ENCODE measurements around the gene ZNF584.

The ZNF584 gene

DNA sequence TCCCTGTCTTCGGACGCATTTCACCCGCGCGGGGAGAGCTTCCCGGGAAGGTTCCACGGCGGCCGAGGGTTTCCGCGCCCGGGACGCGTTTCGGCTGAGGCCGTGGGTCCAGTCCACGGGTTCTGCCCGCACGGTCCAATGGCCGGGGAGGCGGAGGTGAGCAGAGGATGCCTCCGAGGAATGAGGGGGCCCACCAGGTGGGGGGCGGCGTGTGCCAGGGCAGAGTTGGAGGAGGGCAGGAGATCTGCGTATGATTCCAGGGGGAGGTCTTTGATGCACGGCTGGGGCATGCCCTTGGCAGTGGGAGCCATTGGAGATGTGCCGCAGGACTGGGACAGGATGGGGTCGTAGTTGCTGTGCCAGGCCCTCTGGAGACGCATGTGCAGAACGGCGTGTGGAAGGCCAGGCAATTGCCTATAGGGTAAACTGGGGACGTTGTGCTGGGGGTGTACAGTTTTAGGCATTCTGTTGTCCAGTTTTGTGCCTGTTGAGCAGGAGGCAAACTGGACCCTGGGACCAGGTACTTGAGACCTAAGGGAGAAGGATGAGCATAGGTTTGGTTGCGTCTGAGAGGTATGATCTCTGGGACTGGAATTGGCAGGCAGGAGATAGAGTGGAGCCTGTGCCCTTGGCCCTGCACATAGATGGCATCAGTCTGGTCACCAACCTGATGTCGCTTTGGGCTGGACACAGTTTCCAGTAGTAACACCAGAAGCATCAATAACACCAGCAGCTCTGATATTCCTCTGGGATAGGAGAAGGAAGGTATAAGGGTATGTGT is 751 bp downstream of the ZNF584 start (continued):
- TF ChIP-seq, protein P1, sequence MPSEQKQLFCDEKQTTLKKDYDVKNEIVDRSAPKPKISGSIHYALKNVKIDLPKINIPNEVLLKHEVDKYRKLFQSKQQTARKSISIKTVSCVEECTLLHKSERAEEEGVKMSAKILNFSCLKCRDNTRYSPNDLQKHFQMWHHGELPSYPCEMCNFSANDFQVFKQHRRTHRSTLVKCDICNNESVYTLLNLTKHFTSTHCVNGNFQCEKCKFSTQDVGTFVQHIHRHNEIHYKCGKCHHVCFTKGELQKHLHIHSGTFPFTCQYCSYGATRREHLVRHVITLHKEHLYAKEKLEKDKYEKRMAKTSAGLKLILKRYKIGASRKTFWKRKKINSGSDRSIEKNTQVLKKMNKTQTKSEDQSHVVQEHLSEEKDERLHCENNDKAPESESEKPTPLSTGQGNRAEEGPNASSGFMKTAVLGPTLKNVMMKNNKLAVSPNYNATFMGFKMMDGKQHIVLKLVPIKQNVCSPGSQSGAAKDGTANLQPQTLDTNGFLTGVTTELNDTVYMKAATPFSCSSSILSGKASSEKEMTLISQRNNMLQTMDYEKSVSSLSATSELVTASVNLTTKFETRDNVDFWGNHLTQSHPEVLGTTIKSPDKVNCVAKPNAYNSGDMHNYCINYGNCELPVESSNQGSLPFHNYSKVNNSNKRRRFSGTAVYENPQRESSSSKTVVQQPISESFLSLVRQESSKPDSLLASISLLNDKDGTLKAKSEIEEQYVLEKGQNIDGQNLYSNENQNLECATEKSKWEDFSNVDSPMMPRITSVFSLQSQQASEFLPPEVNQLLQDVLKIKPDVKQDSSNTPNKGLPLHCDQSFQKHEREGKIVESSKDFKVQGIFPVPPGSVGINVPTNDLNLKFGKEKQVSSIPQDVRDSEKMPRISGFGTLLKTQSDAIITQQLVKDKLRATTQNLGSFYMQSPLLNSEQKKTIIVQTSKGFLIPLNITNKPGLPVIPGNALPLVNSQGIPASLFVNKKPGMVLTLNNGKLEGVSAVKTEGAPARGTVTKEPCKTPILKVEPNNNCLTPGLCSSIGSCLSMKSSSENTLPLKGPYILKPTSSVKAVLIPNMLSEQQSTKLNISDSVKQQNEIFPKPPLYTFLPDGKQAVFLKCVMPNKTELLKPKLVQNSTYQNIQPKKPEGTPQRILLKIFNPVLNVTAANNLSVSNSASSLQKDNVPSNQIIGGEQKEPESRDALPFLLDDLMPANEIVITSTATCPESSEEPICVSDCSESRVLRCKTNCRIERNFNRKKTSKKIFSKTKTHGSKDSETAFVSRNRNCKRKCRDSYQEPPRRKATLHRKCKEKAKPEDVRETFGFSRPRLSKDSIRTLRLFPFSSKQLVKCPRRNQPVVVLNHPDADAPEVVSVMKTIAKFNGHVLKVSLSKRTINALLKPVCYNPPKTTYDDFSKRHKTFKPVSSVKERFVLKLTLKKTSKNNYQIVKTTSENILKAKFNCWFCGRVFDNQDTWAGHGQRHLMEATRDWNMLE (tag by site-specific recombination; conservative IDR thresholded peaks at IDR 0.05; ENCODE audit: low read depth): no peak
- TF ChIP-seq ZNF747 (tag by site-specific recombination; IDR thresholded peaks at IDR 0.05): no peak
- no peak for TF ChIP-seq ZNF530 (tag by site-specific recombination; IDR thresholded peaks at IDR 0.05; ENCODE audit: low read depth)
- TF ChIP-seq ZNF221 (tag by site-specific recombination; IDR thresholded peaks at IDR 0.05; ENCODE audit: borderline replicate concordance): no peak
- no peak for TF ChIP-seq FEZF1 (tag by site-specific recombination; IDR thresholded peaks at IDR 0.05)
- TF ChIP-seq SETDB1 (IDR thresholded peaks at IDR 0.05; ENCODE audit: insufficient read length, low read length): no peak
- TF ChIP-seq ZNF394 (tag by site-specific recombination; IDR thresholded peaks at IDR 0.05; ENCODE audit: borderline replicate concordance): no peak
- TF ChIP-seq ZNF626 (tag by site-specific recombination; IDR thresholded peaks at IDR 0.05): no peak
- TF ChIP-seq, protein P2, sequence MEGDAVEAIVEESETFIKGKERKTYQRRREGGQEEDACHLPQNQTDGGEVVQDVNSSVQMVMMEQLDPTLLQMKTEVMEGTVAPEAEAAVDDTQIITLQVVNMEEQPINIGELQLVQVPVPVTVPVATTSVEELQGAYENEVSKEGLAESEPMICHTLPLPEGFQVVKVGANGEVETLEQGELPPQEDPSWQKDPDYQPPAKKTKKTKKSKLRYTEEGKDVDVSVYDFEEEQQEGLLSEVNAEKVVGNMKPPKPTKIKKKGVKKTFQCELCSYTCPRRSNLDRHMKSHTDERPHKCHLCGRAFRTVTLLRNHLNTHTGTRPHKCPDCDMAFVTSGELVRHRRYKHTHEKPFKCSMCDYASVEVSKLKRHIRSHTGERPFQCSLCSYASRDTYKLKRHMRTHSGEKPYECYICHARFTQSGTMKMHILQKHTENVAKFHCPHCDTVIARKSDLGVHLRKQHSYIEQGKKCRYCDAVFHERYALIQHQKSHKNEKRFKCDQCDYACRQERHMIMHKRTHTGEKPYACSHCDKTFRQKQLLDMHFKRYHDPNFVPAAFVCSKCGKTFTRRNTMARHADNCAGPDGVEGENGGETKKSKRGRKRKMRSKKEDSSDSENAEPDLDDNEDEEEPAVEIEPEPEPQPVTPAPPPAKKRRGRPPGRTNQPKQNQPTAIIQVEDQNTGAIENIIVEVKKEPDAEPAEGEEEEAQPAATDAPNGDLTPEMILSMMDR (tag by site-specific recombination; IDR thresholded peaks at IDR 0.05): peak; percentile 44
- TF ChIP-seq ZNF701 (tag by site-specific recombination; IDR thresholded peaks at IDR 0.05): no peak
- no peak for TF ChIP-seq ZNF292 (tag by site-specific recombination; IDR thresholded peaks at IDR 0.05; ENCODE audit: borderline replicate concordance, low read depth)
- TF ChIP-seq ZNF423 (tag by site-specific recombination; IDR thresholded peaks at IDR 0.05): no peak
- 0 out of 2 replicates have a peak, but pooled peaks have one; percentile 7 for TF ChIP-seq ZBTB7A (tag by site-specific recombination; IDR thresholded peaks at IDR 0.05; ENCODE audit: low read depth)
- TF ChIP-seq, protein P3, sequence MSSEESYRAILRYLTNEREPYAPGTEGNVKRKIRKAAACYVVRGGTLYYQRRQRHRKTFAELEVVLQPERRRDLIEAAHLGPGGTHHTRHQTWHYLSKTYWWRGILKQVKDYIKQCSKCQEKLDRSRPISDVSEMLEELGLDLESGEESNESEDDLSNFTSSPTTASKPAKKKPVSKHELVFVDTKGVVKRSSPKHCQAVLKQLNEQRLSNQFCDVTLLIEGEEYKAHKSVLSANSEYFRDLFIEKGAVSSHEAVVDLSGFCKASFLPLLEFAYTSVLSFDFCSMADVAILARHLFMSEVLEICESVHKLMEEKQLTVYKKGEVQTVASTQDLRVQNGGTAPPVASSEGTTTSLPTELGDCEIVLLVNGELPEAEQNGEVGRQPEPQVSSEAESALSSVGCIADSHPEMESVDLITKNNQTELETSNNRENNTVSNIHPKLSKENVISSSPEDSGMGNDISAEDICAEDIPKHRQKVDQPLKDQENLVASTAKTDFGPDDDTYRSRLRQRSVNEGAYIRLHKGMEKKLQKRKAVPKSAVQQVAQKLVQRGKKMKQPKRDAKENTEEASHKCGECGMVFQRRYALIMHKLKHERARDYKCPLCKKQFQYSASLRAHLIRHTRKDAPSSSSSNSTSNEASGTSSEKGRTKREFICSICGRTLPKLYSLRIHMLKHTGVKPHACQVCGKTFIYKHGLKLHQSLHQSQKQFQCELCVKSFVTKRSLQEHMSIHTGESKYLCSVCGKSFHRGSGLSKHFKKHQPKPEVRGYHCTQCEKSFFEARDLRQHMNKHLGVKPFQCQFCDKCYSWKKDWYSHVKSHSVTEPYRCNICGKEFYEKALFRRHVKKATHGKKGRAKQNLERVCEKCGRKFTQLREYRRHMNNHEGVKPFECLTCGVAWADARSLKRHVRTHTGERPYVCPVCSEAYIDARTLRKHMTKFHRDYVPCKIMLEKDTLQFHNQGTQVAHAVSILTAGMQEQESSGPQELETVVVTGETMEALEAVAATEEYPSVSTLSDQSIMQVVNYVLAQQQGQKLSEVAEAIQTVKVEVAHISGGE (tag by site-specific recombination; conservative IDR thresholded peaks at IDR 0.05; ENCODE audit: low read depth): no peak; the same call in 1 of the 2 replicates
- TF ChIP-seq GFI1B (tag by site-specific recombination; IDR thresholded peaks at IDR 0.05): no peak
- TF ChIP-seq, protein P4, sequence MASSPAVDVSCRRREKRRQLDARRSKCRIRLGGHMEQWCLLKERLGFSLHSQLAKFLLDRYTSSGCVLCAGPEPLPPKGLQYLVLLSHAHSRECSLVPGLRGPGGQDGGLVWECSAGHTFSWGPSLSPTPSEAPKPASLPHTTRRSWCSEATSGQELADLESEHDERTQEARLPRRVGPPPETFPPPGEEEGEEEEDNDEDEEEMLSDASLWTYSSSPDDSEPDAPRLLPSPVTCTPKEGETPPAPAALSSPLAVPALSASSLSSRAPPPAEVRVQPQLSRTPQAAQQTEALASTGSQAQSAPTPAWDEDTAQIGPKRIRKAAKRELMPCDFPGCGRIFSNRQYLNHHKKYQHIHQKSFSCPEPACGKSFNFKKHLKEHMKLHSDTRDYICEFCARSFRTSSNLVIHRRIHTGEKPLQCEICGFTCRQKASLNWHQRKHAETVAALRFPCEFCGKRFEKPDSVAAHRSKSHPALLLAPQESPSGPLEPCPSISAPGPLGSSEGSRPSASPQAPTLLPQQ (tag by site-specific recombination; IDR thresholded peaks at IDR 0.05): peak; percentile 99
- no peak for TF ChIP-seq ZNF571 (tag by site-specific recombination; IDR thresholded peaks at IDR 0.05)
- TF ChIP-seq, protein P5, sequence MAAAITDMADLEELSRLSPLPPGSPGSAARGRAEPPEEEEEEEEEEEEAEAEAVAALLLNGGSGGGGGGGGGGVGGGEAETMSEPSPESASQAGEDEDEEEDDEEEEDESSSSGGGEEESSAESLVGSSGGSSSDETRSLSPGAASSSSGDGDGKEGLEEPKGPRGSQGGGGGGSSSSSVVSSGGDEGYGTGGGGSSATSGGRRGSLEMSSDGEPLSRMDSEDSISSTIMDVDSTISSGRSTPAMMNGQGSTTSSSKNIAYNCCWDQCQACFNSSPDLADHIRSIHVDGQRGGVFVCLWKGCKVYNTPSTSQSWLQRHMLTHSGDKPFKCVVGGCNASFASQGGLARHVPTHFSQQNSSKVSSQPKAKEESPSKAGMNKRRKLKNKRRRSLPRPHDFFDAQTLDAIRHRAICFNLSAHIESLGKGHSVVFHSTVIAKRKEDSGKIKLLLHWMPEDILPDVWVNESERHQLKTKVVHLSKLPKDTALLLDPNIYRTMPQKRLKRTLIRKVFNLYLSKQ (tag by site-specific recombination; IDR thresholded peaks at IDR 0.05; ENCODE audit: borderline replicate concordance): no peak
- no peak for TF ChIP-seq ZNF311 (tag by site-specific recombination; IDR thresholded peaks at IDR 0.05; ENCODE audit: borderline replicate concordance)
- TF ChIP-seq ZNF48 (tag by site-specific recombination; IDR thresholded peaks at IDR 0.05): no peak
- no peak for TF ChIP-seq SALL2 (tag by site-specific recombination; IDR thresholded peaks at IDR 0.05; ENCODE audit: borderline replicate concordance)
- peak; percentile 100 for TF ChIP-seq ZNF335 (tag by site-specific recombination; conservative IDR thresholded peaks at IDR 0.05)
- TF ChIP-seq RBAK (tag by site-specific recombination; IDR thresholded peaks at IDR 0.05): no peak; the same call in 1 of the 2 replicates
